ENCODE data around the gene EMID1. TPM values are rescaled to one million over a fixed set of nuclear protein-coding genes. Genes with fewer than 3 reads are reported as not detected.

Gene EMID1
- total and polyA plus RNA-seq, 7 donors = 0.13 to 1.3 (median 0.58) TPM

DNA sequence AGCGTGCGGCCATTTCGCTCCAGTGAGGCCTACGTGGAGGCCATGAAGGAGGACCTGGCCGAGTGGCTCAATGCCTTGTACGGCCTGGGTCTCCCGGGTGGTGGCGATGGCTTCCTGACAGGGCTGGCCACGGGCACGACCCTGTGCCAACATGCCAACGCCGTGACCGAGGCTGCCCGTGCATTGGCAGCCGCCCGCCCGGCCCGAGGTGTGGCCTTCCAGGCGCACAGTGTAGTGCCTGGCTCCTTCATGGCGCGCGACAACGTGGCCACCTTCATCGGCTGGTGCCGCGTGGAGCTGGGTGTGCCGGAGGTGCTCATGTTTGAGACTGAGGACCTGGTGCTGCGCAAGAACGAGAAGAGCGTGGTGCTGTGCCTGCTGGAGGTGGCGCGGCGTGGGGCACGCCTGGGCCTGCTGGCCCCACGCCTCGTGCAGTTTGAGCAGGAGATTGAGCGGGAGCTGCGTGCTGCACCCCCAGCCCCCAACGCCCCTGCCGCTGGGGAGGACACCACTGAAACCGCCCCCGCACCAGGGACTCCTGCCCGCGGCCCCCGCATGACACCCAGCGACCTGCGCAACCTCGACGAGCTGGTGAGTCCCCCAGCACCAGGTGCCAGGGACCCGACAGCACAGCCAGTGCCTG lies 102.6 kb downstream of the EMID1 start:
- ATAC-seq (peak in 3 of 4 donors; percentile 23 to 40 (median 38)), DNase-seq (peak in 1 of 2 donors; percentile 79)
- Histone ChIP-seq H3K27me3 (ENCODE audit: insufficient read depth in 3 of 3, low read length in 2 of 3) (peaks cover 0 to 6% (median 0%) of the 10 kb centered on the region in 3 donors), H3K36me3 (ENCODE audit: insufficient read depth in 1 of 2, low read depth in 1 of 2) (no peaks in the 10 kb centered on the region), H3K9me3 (no peaks in the 10 kb centered on the region), H3K4me3 (peak overlapping the region; percentile 92), H3K4me1 (peaks cover 27% of the 10 kb centered on the region), H3K27ac (peak overlapping the region; percentile 81)
- TF ChIP-seq, protein P1, sequence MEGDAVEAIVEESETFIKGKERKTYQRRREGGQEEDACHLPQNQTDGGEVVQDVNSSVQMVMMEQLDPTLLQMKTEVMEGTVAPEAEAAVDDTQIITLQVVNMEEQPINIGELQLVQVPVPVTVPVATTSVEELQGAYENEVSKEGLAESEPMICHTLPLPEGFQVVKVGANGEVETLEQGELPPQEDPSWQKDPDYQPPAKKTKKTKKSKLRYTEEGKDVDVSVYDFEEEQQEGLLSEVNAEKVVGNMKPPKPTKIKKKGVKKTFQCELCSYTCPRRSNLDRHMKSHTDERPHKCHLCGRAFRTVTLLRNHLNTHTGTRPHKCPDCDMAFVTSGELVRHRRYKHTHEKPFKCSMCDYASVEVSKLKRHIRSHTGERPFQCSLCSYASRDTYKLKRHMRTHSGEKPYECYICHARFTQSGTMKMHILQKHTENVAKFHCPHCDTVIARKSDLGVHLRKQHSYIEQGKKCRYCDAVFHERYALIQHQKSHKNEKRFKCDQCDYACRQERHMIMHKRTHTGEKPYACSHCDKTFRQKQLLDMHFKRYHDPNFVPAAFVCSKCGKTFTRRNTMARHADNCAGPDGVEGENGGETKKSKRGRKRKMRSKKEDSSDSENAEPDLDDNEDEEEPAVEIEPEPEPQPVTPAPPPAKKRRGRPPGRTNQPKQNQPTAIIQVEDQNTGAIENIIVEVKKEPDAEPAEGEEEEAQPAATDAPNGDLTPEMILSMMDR (IDR thresholded peaks at IDR 0.05) = no peak
- intact Hi-C loops (cut with DNase I) = loop anchor here in 1 of 2 donors (5.0 kb wide), 1 partner anchor 41 kb away; the partner anchor contains the start of genes EWSR1 and RHBDD3
- WGBS, 3 donors = 42 to 62% (median 43%) methylated on average over 46 to 50 of the region's 50 CpGs

GRCh38 chr22:29308791-29309262 lies 103.1 kb downstream of the EMID1 start:
- intact Hi-C loops (cut with DNase I) = loop anchor here in 1 of 2 donors (5.0 kb wide), 1 partner anchor 42 kb away; the partner anchor contains the start of genes EWSR1 and RHBDD3

More at GRCh38 chr22:29308791-29309262, 103.1 kb downstream of the EMID1 start:
- Histone ChIP-seq H3K9me3 (no peaks in the 10 kb centered on the region), H3K27me3 (ENCODE audit: insufficient read depth in 3 of 3, low read length in 2 of 3) (peaks cover 0 to 12% (median 3%) of the 10 kb centered on the region in 3 donors), H3K4me3 (peak overlapping the region; percentile 92), H3K36me3 (ENCODE audit: insufficient read depth in 1 of 2, low read depth in 1 of 2) (no peaks in the 10 kb centered on the region), H3K4me1 (peaks cover 27% of the 10 kb centered on the region), H3K27ac (peak overlapping the region; percentile 81)
- ATAC-seq (no peak), DNase-seq (no peak)
- TF ChIP-seq, protein P1 (IDR thresholded peaks at IDR 0.05) = no peak
- WGBS, 3 donors = 55 to 60% (median 55%) methylated on average over 12 to 13 of the region's 13 CpGs

Other genes starting within 250 kb of the EMID1 start
- gene C22orf31, start 144.1 kb upstream of the EMID1 start, total RNA-seq = not detected
- not detected for gene C22orf31, start 144.1 kb upstream of the EMID1 start, polyA plus RNA-seq
- 10 to 100 TPM; 17.5 to 68.2 (median 38.0) TPM for gene KREMEN1, start 132.9 kb upstream of the EMID1 start, total RNA-seq
- gene KREMEN1, start 132.9 kb upstream of the EMID1 start, polyA plus RNA-seq = 10 to 100 TPM in 1 of 3 donors, 1 to 10 TPM in 2; 7.7 to 13.9 (median 8.8) TPM
- gene RHBDD3, start 62.1 kb downstream of the EMID1 start, total RNA-seq = 10 to 100 TPM; 10.6 to 26.7 (median 16.2) TPM
- 10 to 100 TPM; 20.3 to 36.5 (median 32.4) TPM for gene RHBDD3, start 62.1 kb downstream of the EMID1 start, polyA plus RNA-seq
- 100 to 1,000 TPM in 3 of 4 donors, 10 to 100 TPM in 1; 78.5 to 230 (median 156) TPM for gene EWSR1, start 62.4 kb downstream of the EMID1 start, total RNA-seq
- gene EWSR1, start 62.4 kb downstream of the EMID1 start, polyA plus RNA-seq = 100 to 1,000 TPM; 108 to 152 (median 127) TPM
- gene GAS2L1, start 100.8 kb downstream of the EMID1 start, total RNA-seq = 1 to 10 TPM; 4.6 to 7.1 (median 5.7) TPM
- gene GAS2L1, start 100.8 kb downstream of the EMID1 start, polyA plus RNA-seq = 10 to 100 TPM in 1 of 3 donors, 1 to 10 TPM in 2; 5.0 to 19.8 (median 5.1) TPM
- 1 to 10 TPM in 2 of 4 donors, under 1 TPM in 2; 0.61 to 1.2 (median 0.95) TPM for gene RASL10A, start 109.8 kb downstream of the EMID1 start, total RNA-seq
- gene RASL10A, start 109.8 kb downstream of the EMID1 start, polyA plus RNA-seq = 1 to 10 TPM in 1 of 3 donors, under 1 TPM in 2; 0.32 to 3.3 (median 0.80) TPM
- gene AP1B1, start 182.7 kb downstream of the EMID1 start, total RNA-seq = 10 to 100 TPM; 26.8 to 35.3 (median 31.1) TPM
- 10 to 100 TPM; 17.5 to 32.4 (median 30.6) TPM for gene AP1B1, start 182.7 kb downstream of the EMID1 start, polyA plus RNA-seq
- gene RFPL1, start 232.7 kb downstream of the EMID1 start, total RNA-seq = not detected
- not detected for gene RFPL1, start 232.7 kb downstream of the EMID1 start, polyA plus RNA-seq

Measured in psoas muscle (tissue), 8 donors.